ENCODE measurements around the gene FOXL2NB.

FOXL2NB gene

DNA sequence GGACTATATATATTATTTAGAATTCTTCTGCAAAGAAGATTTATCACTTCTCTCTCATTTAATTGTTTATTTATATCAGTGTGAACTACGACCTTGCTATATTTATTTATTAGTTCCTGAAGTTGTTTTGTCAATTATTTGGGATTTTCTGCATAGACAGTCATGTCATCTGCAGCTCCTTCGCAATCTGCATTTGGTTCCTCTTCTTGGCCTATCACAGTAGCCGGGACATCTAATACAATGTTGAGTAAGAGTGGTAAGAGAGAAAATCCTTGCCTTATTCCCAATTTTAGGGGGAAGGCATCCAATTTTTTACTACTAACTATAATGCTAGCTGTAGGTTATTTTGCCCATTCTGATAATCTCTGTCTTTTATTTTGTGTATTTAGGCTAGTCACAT is 39.5 kb upstream of the FOXL2NB start:
- TF ChIP-seq, protein P1, sequence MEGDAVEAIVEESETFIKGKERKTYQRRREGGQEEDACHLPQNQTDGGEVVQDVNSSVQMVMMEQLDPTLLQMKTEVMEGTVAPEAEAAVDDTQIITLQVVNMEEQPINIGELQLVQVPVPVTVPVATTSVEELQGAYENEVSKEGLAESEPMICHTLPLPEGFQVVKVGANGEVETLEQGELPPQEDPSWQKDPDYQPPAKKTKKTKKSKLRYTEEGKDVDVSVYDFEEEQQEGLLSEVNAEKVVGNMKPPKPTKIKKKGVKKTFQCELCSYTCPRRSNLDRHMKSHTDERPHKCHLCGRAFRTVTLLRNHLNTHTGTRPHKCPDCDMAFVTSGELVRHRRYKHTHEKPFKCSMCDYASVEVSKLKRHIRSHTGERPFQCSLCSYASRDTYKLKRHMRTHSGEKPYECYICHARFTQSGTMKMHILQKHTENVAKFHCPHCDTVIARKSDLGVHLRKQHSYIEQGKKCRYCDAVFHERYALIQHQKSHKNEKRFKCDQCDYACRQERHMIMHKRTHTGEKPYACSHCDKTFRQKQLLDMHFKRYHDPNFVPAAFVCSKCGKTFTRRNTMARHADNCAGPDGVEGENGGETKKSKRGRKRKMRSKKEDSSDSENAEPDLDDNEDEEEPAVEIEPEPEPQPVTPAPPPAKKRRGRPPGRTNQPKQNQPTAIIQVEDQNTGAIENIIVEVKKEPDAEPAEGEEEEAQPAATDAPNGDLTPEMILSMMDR (IDR thresholded peaks at IDR 0.05; ENCODE audit: control insufficient read depth, extremely low read depth, insufficient read depth) = no peak
- DNase-seq (ENCODE audit: low read depth) = no peak
- no peak overlapping the region for H3K4me3 ChIP-seq (ENCODE audit: low read depth, low read length)

DNA sequence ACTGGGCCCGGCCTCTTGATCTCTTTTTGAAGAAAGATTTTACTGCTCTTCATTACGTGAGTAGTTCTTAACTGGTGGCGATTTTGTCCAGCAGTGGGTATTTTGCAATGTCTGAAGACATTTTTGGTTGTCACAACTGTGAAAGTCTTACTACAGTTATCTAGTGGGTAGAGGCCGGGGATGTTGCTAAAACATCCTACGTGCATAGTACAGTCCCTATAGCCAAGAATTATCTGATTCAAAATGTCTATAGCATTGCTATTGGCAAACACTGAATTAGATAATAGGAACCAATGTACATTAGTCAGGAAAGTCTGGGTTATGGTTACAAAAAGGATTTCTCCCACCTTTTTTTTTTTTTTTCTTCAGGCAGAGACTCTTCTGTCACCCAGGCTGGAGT is 38.2 kb upstream of the FOXL2NB start:
- TF ChIP-seq, protein P1 (IDR thresholded peaks at IDR 0.05; ENCODE audit: control insufficient read depth, extremely low read depth, insufficient read depth) = no peak
- no peak overlapping the region for H3K4me3 ChIP-seq (ENCODE audit: low read depth, low read length)
- DNase-seq (ENCODE audit: low read depth) = no peak

DNA sequence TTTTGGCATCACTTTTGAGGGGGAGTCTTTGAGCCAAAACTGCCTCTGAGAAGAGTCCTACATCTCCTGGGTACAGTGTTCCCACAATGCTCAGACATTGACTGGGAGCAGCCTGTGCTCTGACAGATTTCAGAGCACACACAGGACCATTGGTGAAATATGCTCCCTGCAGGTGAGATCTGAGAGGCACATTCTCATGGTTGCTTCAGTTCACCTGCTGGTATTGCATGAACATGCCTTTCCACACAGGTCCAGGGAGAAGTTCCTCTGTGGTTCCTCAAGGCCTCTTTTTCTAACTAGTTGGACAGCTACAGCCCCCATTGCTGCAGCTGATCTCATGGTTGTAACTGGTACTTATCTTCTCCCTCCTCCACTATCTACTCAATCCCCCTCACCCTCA is 37.1 kb upstream of the FOXL2NB start:
- TF ChIP-seq, protein P1 (IDR thresholded peaks at IDR 0.05; ENCODE audit: control insufficient read depth, extremely low read depth, insufficient read depth) = no peak
- no peak for DNase-seq (ENCODE audit: low read depth)
- H3K4me3 ChIP-seq (ENCODE audit: low read depth, low read length) = no peak overlapping the region

DNA sequence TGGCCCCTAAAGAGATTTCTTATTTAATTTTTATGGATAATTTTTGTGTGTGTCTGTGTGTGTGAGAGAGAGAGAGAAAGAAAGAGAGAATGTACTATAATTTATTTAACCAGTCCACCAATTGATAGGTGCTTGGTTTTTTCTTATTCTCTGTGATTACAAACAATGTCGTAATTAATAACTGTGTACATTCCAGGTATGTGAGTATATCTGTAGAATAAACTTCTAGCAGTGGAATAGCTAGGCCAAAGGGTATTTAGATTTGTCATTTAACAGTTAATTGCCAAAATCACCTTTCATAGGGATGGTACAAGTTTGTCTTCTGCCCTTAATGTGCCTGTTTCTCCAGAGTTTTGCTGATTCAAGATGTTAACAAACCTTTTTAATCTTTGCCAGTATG is 35.4 kb upstream of the FOXL2NB start:
- no peak overlapping the region for H3K4me3 ChIP-seq (ENCODE audit: low read depth, low read length)
- DNase-seq (ENCODE audit: low read depth) = no peak
- TF ChIP-seq, protein P1 (IDR thresholded peaks at IDR 0.05; ENCODE audit: control insufficient read depth, extremely low read depth, insufficient read depth) = no peak

DNA sequence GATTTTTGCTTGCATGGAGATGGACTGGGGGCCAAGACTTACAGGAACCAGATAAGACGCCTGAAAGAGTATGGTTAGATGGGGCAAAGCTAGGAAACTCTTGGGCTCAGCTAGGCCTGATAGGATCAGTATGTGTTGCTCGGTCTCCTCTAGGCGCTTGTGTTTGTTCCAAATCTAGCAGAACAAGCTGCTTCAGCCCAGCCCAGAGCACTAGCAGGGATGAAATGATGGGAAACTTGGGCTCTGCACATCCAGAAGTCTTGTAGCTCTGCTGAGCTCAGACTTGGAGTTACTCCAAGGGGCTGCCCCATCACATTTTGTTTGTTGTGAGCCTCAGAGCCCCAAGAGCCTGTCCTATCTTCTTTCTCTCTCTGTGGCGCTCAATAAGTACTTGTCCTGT is 34.8 kb upstream of the FOXL2NB start:
- H3K4me3 ChIP-seq (ENCODE audit: low read depth, low read length) = no peak overlapping the region
- DNase-seq (ENCODE audit: low read depth) = no peak
- TF ChIP-seq, protein P1 (IDR thresholded peaks at IDR 0.05; ENCODE audit: control insufficient read depth, extremely low read depth, insufficient read depth) = no peak

DNA sequence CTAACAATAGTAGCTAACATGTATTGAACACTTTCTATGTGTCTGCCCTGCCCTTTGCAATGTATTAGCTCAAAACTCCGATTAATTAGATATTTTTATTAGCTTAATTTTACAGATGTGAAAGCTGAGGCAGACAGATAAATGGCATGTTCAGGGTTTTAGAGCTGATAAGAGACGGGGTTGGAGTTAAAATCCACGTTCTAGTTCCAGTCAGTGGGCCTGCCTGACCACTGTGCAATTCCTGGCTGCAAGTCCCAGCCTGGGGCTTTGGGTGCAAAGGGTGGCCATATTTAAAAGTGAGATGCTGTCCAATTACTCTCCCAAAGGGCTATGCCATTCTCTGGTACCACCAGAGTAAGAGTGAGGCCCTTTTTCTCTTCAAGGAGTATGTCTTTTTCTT is 33.3 kb upstream of the FOXL2NB start:
- TF ChIP-seq, protein P1 (IDR thresholded peaks at IDR 0.05; ENCODE audit: control insufficient read depth, extremely low read depth, insufficient read depth) = no peak
- H3K4me3 ChIP-seq (ENCODE audit: low read depth, low read length) = no peak overlapping the region
- DNase-seq (ENCODE audit: low read depth) = no peak

DNA sequence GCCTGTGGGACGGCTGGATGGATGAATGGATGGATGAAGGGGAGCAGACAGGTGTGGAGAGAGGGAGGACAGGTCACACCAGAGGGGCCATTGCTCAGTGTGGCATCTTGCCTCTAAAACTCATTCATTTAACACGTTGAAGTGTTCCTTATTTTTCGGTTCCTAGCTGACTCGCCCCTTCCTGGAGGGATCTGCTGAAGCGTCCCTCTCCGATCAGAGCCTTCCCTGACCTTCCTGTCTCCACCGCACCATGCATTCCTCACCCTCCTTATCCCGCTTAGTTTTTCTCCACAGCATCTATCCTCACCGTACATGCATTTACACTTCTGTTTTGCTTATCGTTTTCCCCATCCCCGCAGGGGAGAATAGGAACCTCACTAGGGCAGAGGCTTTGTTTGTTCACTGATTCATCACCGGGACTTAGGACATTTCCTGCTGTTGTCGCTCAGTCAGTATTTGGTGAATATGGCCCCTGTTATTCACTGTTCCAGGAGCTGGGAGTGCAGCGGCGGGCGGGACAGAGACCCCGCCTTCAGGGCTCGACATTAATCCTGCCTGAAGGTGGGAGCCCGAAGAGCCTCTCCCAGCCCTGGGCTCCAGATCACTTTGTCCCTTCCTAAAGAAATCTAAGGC is 32.0 kb upstream of the FOXL2NB start:
- H3K4me3 ChIP-seq (ENCODE audit: low read depth, low read length) = peak overlapping the region; percentile 71
- peak; percentile 35 for DNase-seq (ENCODE audit: low read depth)
- TF ChIP-seq, protein P1 (IDR thresholded peaks at IDR 0.05; ENCODE audit: control insufficient read depth, extremely low read depth, insufficient read depth) = no peak

All from LNCaP clone FGC (cell line).